Measurements from ENCODE around the gene DPP6.

The DPP6 gene

GRCh38 chr7:154783281-154783909 is 731.2 kb downstream of the DPP6 start:
- no peak for DNase-seq

- no peak for DNase-seq
Measured at GRCh38 chr7:154785898-154786297, 733.7 kb downstream of the DPP6 start.

GRCh38 chr7:154789404-154789803 is 737.2 kb downstream of the DPP6 start:
- no peak for DNase-seq

- no peak for DNase-seq
Measured at GRCh38 chr7:154791611-154792010, 739.4 kb downstream of the DPP6 start.

- no peak for DNase-seq
Measured at GRCh38 chr7:154792436-154793055, 740.3 kb downstream of the DPP6 start.

GRCh38 chr7:154794147-154794780 is 742.1 kb downstream of the DPP6 start:
- DNase-seq, result no peak

- DNase-seq, result no peak
Measured at GRCh38 chr7:154795014-154795413, 742.8 kb downstream of the DPP6 start.

GRCh38 chr7:154795437-154795836 is 743.2 kb downstream of the DPP6 start:
- no peak for DNase-seq

- DNase-seq, result no peak
Measured at GRCh38 chr7:154804449-154804848, 752.3 kb downstream of the DPP6 start.

GRCh38 chr7:154812027-154812426 is 759.8 kb downstream of the DPP6 start:
- no peak for DNase-seq

GRCh38 chr7:154817224-154817896 is 765.2 kb downstream of the DPP6 start:
- no peak for DNase-seq

- no peak for DNase-seq
Measured at GRCh38 chr7:154827007-154827406, 774.8 kb downstream of the DPP6 start.

- DNase-seq, result no peak
Measured at GRCh38 chr7:154832557-154833138, 780.5 kb downstream of the DPP6 start.

GRCh38 chr7:154836021-154836448 is 783.8 kb downstream of the DPP6 start:
- DNase-seq, result no peak

- no peak for DNase-seq
Measured at GRCh38 chr7:154837087-154837486, 784.9 kb downstream of the DPP6 start.

GRCh38 chr7:154837622-154838021 is 785.4 kb downstream of the DPP6 start:
- no peak for DNase-seq

GRCh38 chr7:154840086-154840485 is 787.9 kb downstream of the DPP6 start:
- DNase-seq, result no peak

- DNase-seq, result no peak
Measured at GRCh38 chr7:154841731-154842331, 789.6 kb downstream of the DPP6 start.

GRCh38 chr7:154842591-154842990 is 790.4 kb downstream of the DPP6 start:
- no peak for DNase-seq

- no peak for DNase-seq
Measured at GRCh38 chr7:154843670-154844237, 791.6 kb downstream of the DPP6 start.

GRCh38 chr7:154844499-154844898 is 792.3 kb downstream of the DPP6 start:
- DNase-seq, result no peak

GRCh38 chr7:154844955-154845354 is 792.8 kb downstream of the DPP6 start:
- no peak for DNase-seq

- no peak for DNase-seq
Measured at GRCh38 chr7:154848464-154848863, 796.3 kb downstream of the DPP6 start.
